Tibial nerve (tissue), 4 donors: Measurements from ENCODE around the gene CENPM. TPM values are rescaled to one million over a fixed set of nuclear protein-coding genes. Genes with fewer than 3 reads are reported as not detected.

Experiments used
- DNase-seq, 2 donors: peaks; one replicate each; pipeline ENCODE4 v3.0.0-alpha.2; 2019; ENCODE audit warnings: low spot score in 2 of 2
- H3K27ac ChIP-seq, 4 donors: fragments of 200-600 bp; sonication (generic) in 3 of 4; one replicate each; pipeline ENCODE4 v1.5.1; 2017 to 2019; ENCODE audit warnings: mild to moderate bottlenecking in 1 of 4
- H3K27me3 ChIP-seq, 2 donors: fragments of 200-600 bp; sonication (generic) in 1 of 2; one replicate each; pipeline versions ENCODE4 v1.5.1 to v1.6.0; 2017 to 2019
- H3K36me3 ChIP-seq, 3 donors: fragments of 200-600 bp; sonication (generic); one replicate each; pipeline ENCODE4 v1.5.1; 2018 to 2019
- H3K4me1 ChIP-seq, 4 donors: fragments of 200-600 bp; sonication (generic) in 3 of 4; one replicate each; pipeline ENCODE4 v1.5.1; 2017 to 2019
- H3K4me3 ChIP-seq, 4 donors: fragments of 200-600 bp; sonication (generic) in 3 of 4; one replicate each; pipeline ENCODE4 v1.5.1; 2017 to 2019; ENCODE audit warnings: mild to moderate bottlenecking in 1 of 4, moderate library complexity in 1 of 4
- H3K9me3 ChIP-seq, 4 donors: fragments of 200-600 bp; sonication (generic) in 3 of 4; one replicate each; pipeline ENCODE4 v1.5.1; 2017 to 2019
- CTCF ChIP-seq, 5 experiments: fragments of 200-600 bp in 3 of 5; fragments of 450-650 bp in 2 of 5; sonication (generic) in 3 of 5; IDR thresholded peaks; one replicate each; pipeline ENCODE4 v1.5.1; 2016 to 2019; ENCODE audit warnings: antibody characterized with exemption in 5 of 5, mild to moderate bottlenecking in 3 of 5, moderate library complexity in 2 of 5
- EP300 ChIP-seq, 2 donors: sonication (generic); formaldehyde crosslinking; IDR thresholded peaks; one replicate each; pipeline ENCODE4 v1.6.1; 2017; ENCODE audit warnings: antibody characterized with exemption in 2 of 2, mild to moderate bottlenecking in 1 of 2
- POLR2A ChIP-seq, 2 donors: fragments of 450-650 bp; IDR thresholded peaks; one replicate each; pipeline ENCODE4 v1.6.1; 2017; ENCODE audit warnings: antibody characterized with exemption in 2 of 2, mild to moderate bottlenecking in 2 of 2, moderate library complexity in 2 of 2
- WGBS, 2 donors: methylation state at CpG; one replicate each; pipeline ENCODE4 v1.1.5; 2018; 5-methylcytosine and 5-hydroxymethylcytosine counted together
- total RNA-seq, 4 donors: library from RNA; depleted of rRNA; stranded (reverse); fragments of >200 nt; gene quantifications; one replicate each; pipeline ENCODE4 v1.1.0, GENCODE V29; 2016

Gene CENPM
- total RNA-seq, 4 donors from 2014 or later = 5.0 to 5.1 TPM; not detected in 2

GRCh38 chr22:41929418-41929810 is 17.5 kb downstream of the CENPM start:
- H3K9me3 ChIP-seq = no peaks in the 10 kb centered on the region
- H3K4me1 ChIP-seq = peaks cover 0 to 16% (median 3%) of the 10 kb centered on the region in 4 donors
- TF ChIP-seq POLR2A (IDR thresholded peaks at IDR 0.05) = no peak
- no peak for TF ChIP-seq CTCF (IDR thresholded peaks at IDR 0.05)
- TF ChIP-seq EP300 (IDR thresholded peaks at IDR 0.05) = no peak
- H3K27ac ChIP-seq = no peak overlapping the region
- DNase-seq = no peak
- peaks cover 0 to 21% of the 10 kb centered on the region in 2 donors for H3K27me3 ChIP-seq
- H3K36me3 ChIP-seq = no peaks in the 10 kb centered on the region
- WGBS, 2 donors = 73 to 77% methylated on average over 6 to 8 of the region's 8 CpGs
- H3K4me3 ChIP-seq = no peak overlapping the region

- H3K36me3 ChIP-seq = no peaks in the 10 kb centered on the region
- 60 to 75% methylated on average over 14 of the region's 14 CpGs for WGBS, 2 donors
- H3K4me1 ChIP-seq = peaks cover 0 to 16% (median 3%) of the 10 kb centered on the region in 4 donors
- TF ChIP-seq POLR2A (IDR thresholded peaks at IDR 0.05) = no peak
- peak overlapping the region in 1 of 4 donors; percentile 7 for H3K27ac ChIP-seq
- no peak overlapping the region for H3K4me3 ChIP-seq
- H3K27me3 ChIP-seq = peaks cover 0 to 21% of the 10 kb centered on the region in 2 donors
- no peak for DNase-seq
- no peaks in the 10 kb centered on the region for H3K9me3 ChIP-seq
Measured at GRCh38 chr22:41928593-41929417, 18.1 kb downstream of the CENPM start.

- TF ChIP-seq POLR2A (IDR thresholded peaks at IDR 0.05) (no peak), CTCF (IDR thresholded peaks at IDR 0.05) (no peak), EP300 (IDR thresholded peaks at IDR 0.05) (no peak)
- Histone ChIP-seq H3K4me3 (no peak overlapping the region), H3K27ac (no peak overlapping the region), H3K27me3 (peaks cover 0 to 21% of the 10 kb centered on the region in 2 donors), H3K4me1 (peaks cover 0 to 16% (median 3%) of the 10 kb centered on the region in 4 donors), H3K9me3 (no peaks in the 10 kb centered on the region), H3K36me3 (no peaks in the 10 kb centered on the region)
- DNase-seq = no peak
- 76 to 82% methylated on average over 6 of the region's 6 CpGs for WGBS, 2 donors
Measured at GRCh38 chr22:41927813-41928212, 19.1 kb downstream of the CENPM start.

GRCh38 chr22:41925783-41926460 is 21.0 kb downstream of the CENPM start:
- Histone ChIP-seq H3K27me3 (peaks cover 0 to 21% of the 10 kb centered on the region in 2 donors), H3K36me3 (no peaks in the 10 kb centered on the region), H3K9me3 (no peaks in the 10 kb centered on the region), H3K4me1 (peaks cover 0 to 16% (median 3%) of the 10 kb centered on the region in 4 donors), H3K4me3 (peak overlapping the region in 3 of 4 donors; percentile 23 to 54 (median 53)), H3K27ac (peak overlapping the region in 1 of 4 donors; percentile 88)
- peak in 1 of 2 donors; percentile 51 for DNase-seq
- TF ChIP-seq EP300 (IDR thresholded peaks at IDR 0.05) (no peak), POLR2A (IDR thresholded peaks at IDR 0.05) (no peak), CTCF (IDR thresholded peaks at IDR 0.05) (peak; percentile 60 to 74 (median 61))
- 9 to 20% methylated on average over 14 to 34 of the region's 48 CpGs for WGBS, 2 donors

- peaks cover 0 to 33% (median 19%) of the 10 kb centered on the region in 4 donors for H3K4me1 ChIP-seq
- no peak overlapping the region for H3K27ac ChIP-seq
- H3K4me3 ChIP-seq = no peak overlapping the region
- no peaks in the 10 kb centered on the region for H3K9me3 ChIP-seq
- H3K27me3 ChIP-seq = peaks cover 2 to 36% of the 10 kb centered on the region in 2 donors
- H3K36me3 ChIP-seq = no peaks in the 10 kb centered on the region
- 94% methylated on average over 13 of the region's 14 CpGs for WGBS, 2 donors
- TF ChIP-seq CTCF (IDR thresholded peaks at IDR 0.05) (no peak), POLR2A (IDR thresholded peaks at IDR 0.05) (no peak), EP300 (IDR thresholded peaks at IDR 0.05) (no peak)
- DNase-seq = no peak
Measured at GRCh38 chr22:41923595-41924276, 23.2 kb downstream of the CENPM start.
